GM12874 (cell line): ENCODE data around the gene FOXN4.

ENCODE experiments used
- CTCF ChIP-seq: IDR thresholded peaks from 2 replicates; pipeline ENCODE4 v1.5.1; 2011; ENCODE audit warnings: low read depth, mild to moderate bottlenecking, control low read depth, low read length, moderate library complexity; ENCODE audit not compliant: insufficient read depth

The FOXN4 gene

GRCh38 chr12:109302770-109303169 is 6.3 kb downstream of the FOXN4 start:
- TF ChIP-seq CTCF = no peak

GRCh38 chr12:109302358-109302757 is 6.7 kb downstream of the FOXN4 start:
- 0 out of 2 replicates have a peak, but pooled peaks have one; percentile 8 for TF ChIP-seq CTCF

- no peak for TF ChIP-seq CTCF
These were observed 7.4 kb downstream of the FOXN4 start for GRCh38 chr12:109301643-109302168.

- TF ChIP-seq CTCF = no peak
These were observed 9.2 kb downstream of the FOXN4 start for GRCh38 chr12:109299849-109300248.

GRCh38 chr12:109296431-109296830 is 12.7 kb downstream of the FOXN4 start:
- no peak for TF ChIP-seq CTCF

- no peak for TF ChIP-seq CTCF
These were observed 13.2 kb downstream of the FOXN4 start for GRCh38 chr12:109295764-109296425.

GRCh38 chr12:109294286-109294796 is 14.7 kb downstream of the FOXN4 start:
- no peak for TF ChIP-seq CTCF
